LHCN-M2 (cell line): ENCODE results near the gene TMCC1. TPM values are rescaled to one million over a fixed set of nuclear protein-coding genes. Genes with fewer than 3 reads are reported as not detected.
A peak's percentile ranks its signal among the peaks of the same experiment; 100 is the strongest.
"Not testable (repeated sequence)": the region's sequence is repeated elsewhere in the genome, so short reads cannot be mapped to it uniquely, and the experiment has no call there.

ENCODE experiments used
- DNase-seq: peaks from one replicate; pipeline ENCODE4 v3.0.0-alpha.2; 2012; ENCODE audit warnings: low read depth
- total RNA-seq: library from RNA; depleted of rRNA; stranded (reverse); fragments of >200 nt; gene quantifications from 2 replicates; pipeline ENCODE4 v1.2.3, GENCODE V29; 2014

TMCC1 gene
- total RNA-seq, 1 experiment from 2014 or later = 12.0 TPM

- no peak for DNase-seq
Measured at GRCh38 chr3:129727707-129728106, 165.8 kb downstream of the TMCC1 start.

GRCh38 chr3:129723558-129724324 lies 169.8 kb downstream of the TMCC1 start:
- peak; percentile 86 for DNase-seq

- no peak for DNase-seq
Measured at GRCh38 chr3:129722527-129722926, 171.0 kb downstream of the TMCC1 start.

- no peak for DNase-seq
Measured at GRCh38 chr3:129718201-129718600, 175.3 kb downstream of the TMCC1 start.

- no peak for DNase-seq
Measured at GRCh38 chr3:129715854-129716253, 177.7 kb downstream of the TMCC1 start.

GRCh38 chr3:129708328-129708861 lies 185.1 kb downstream of the TMCC1 start:
- DNase-seq = peak; percentile 49

GRCh38 chr3:129705274-129705673 lies 188.2 kb downstream of the TMCC1 start:
- DNase-seq = no peak

- no peak for DNase-seq
Measured at GRCh38 chr3:129703913-129704312, 189.6 kb downstream of the TMCC1 start.

- DNase-seq = peak; percentile 56
Measured at GRCh38 chr3:129702934-129703712, 190.4 kb downstream of the TMCC1 start.

GRCh38 chr3:129701161-129701560 lies 192.3 kb downstream of the TMCC1 start:
- no peak for DNase-seq

GRCh38 chr3:129699612-129700011 lies 193.9 kb downstream of the TMCC1 start:
- DNase-seq = no peak

GRCh38 chr3:129699199-129699598 lies 194.3 kb downstream of the TMCC1 start:
- no peak for DNase-seq

- no peak for DNase-seq
Measured at GRCh38 chr3:129697229-129697969, 196.1 kb downstream of the TMCC1 start.

- not testable (repeated sequence) for DNase-seq
Measured at GRCh38 chr3:129696430-129696829, 197.1 kb downstream of the TMCC1 start.

- peak; percentile 13 for DNase-seq
Measured at GRCh38 chr3:129695230-129695629, 198.3 kb downstream of the TMCC1 start.

- DNase-seq = no peak
Measured at GRCh38 chr3:129694228-129694627, 199.3 kb downstream of the TMCC1 start.

- no peak for DNase-seq
Measured at GRCh38 chr3:129692743-129693142, 200.8 kb downstream of the TMCC1 start.

GRCh38 chr3:129690963-129691362 lies 202.5 kb downstream of the TMCC1 start:
- DNase-seq = no peak

- peak; percentile 55 for DNase-seq
Measured at GRCh38 chr3:129690406-129690805, 203.1 kb downstream of the TMCC1 start.

- DNase-seq = no peak
Measured at GRCh38 chr3:129689036-129689435, 204.5 kb downstream of the TMCC1 start.

GRCh38 chr3:129688271-129688895 lies 205.1 kb downstream of the TMCC1 start:
- DNase-seq = no peak
